SIG-M5 treated with dmso at 0.1 percent for 504 hours (cell line): ENCODE results near the gene CDH13.

Experiments
- DNase-seq: peaks from one replicate; lab custom pipeline; 2025; ENCODE audit not compliant: unreplicated experiment; lab: John Stamatoyannopoulos, UW

Gene CDH13

DNA sequence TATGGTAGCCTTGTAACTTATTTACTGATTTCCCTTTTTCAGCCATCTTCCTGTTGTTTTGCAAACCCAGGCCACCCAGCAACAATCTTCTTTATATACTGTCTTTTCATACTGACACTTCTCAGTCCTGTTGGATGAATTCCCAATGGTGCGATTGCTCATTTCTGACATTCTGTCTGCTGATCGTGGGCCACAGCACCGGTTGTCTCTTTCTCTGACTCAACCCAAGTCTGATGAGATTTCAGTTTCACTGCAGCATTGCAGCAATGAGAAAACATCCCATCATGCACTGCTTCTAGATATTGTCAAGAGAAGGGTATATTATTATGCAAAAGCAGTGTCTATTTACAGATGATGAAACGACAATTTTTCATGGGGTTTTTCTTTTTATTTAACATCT is 831.8 kb downstream of the CDH13 start:
- DNase-seq: no peak

GRCh38 chr16:83464991-83465390 is 838.2 kb downstream of the CDH13 start:
- DNase-seq: no peak

- DNase-seq: no peak
Measured at GRCh38 chr16:83470416-83470815, 843.6 kb downstream of the CDH13 start.

- no peak for DNase-seq
Measured at GRCh38 chr16:83472776-83473501, 846.2 kb downstream of the CDH13 start.

DNA sequence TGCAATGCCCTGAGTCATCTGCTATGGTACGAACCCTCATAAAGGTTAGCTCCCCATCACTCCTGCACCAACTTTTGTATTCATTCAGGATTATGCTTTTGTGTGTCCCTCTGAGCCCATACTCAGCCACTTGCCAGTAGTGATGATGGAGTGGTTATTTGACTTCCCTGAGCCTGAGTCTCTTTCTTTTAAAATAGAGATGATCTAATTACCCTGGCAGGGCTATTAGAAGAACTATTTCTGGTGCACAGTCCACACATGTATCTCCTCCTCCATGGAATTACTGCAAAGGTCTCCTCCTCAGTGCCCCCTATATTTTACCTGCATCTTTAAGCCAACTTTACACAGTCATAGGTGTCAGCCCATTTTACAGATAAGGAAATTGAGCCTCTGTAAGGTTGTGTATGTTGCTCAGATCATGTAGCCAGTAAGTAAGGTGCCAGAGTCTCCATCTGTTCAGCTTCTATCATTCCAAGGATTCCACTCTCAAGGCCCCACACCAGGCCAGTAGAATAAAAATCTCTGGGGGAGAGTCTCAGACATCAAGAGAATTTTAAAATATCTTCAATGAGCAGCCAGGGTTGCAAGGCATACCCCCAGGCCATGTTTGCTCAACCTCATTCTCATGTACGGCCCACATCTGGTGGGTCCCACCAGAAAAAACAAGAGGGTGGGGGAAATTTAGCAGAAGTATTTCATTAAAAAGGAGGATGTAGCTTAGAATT is 847.3 kb downstream of the CDH13 start:
- DNase-seq: no peak

DNA sequence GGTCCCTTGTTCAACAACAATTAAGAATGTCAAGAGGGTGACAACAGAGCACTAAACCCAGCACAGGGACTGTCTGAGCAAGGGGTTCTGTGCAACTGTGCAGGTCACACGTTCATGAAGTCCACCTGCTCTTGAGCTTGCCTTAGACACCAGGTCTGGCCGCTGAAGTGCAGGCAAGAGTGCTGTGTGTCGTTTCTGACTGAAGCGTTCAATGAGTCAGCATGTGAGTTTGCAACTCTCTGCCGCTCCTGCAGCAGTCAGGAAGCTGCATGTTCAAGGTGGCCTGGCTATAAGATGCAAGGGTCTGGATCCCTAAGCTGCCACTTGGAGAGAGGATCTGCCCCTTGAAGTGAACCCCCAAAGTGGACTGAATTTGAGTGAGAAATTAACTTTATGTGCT is 848.3 kb downstream of the CDH13 start:
- no peak for DNase-seq

GRCh38 chr16:83481589-83481988 is 854.8 kb downstream of the CDH13 start:
- DNase-seq: no peak

DNA sequence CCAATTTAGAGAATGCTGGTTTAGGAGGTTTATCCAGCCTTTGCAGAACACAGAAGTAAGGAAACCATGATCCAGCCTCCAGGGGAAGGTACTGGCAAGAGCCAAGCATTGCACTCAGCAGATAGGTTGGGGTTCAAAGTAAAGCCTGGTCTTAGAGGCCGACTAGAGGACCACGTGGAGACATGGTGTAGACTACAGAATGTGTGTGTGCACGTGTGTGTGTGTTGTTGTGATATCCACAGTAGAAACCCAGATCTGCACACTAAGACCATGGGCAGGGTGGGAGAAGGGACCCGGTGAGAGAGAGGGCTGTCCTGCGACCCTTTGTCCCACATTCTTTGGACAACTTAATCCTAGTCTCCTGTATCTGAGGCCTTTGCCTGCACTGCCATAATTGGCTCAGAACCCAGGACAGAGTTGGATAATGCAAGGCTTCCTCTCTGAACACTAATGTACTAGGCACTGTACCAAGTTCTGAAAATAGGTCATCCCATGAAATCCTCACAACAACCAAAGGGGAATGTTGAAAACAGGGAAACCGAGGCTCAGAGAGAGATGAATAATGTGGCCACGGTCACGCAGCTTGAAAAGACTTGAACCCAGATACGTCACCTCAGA is 855.9 kb downstream of the CDH13 start:
- no peak for DNase-seq

DNA sequence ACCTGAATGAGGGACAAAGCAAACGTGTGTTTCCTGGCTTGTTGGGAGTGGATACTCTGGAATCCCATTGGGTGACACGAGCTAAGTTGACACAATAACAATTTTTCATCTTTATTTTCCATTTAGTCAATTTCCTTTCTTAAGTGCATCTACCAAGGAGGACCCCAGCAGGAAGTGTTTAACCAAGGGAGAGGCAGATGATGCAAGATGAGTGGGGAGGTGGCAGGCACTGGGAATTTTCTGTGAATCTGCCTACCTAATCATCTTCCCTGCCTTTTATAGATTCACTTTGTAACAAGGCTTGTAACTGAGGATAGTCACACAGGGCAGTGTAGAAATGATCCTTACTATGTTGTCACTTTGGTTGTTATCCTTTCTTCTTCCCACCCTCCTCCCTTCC is 863.3 kb downstream of the CDH13 start:
- no peak for DNase-seq

GRCh38 chr16:83494459-83494858 is 867.7 kb downstream of the CDH13 start:
- DNase-seq: no peak

GRCh38 chr16:83501481-83501880 is 874.7 kb downstream of the CDH13 start:
- no peak for DNase-seq

DNA sequence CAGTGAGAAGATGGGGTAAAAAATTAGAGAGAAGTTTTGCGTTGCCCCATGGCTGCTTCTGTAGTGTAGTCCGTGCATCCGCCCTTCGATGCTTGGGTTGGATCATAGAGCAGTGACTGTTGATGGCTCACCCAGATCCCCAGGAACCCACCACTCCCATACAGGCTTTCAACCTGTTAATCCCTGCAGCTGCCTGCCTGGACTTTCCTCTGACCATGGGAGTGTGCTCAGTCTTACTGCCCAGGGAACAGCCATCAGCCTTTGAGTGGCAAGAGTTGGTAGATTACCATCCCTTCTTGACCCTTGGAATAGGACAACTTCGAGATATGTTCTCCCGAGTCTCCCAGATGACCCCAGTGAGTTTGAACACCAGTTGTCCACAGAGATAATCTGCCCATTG is 881.5 kb downstream of the CDH13 start:
- DNase-seq: no peak

DNA sequence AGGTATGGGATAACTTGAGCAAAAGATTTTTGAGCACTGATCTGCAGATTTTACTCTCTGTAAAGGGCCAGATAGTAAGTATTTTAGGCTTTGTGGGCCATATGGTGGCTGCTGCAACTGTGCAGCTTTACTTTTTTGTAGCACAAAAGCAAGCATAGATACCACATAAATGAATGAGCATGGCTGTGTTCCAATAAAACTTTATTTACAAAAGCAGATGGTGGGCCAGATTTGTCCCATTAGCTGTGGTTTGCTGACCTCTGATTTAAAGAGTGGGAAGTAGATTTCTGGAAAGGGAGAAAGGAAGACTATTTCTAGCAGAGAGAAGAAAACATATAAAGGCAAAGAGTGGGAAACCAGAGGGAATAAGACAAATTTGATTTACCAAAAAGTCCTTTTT is 882.5 kb downstream of the CDH13 start:
- no peak for DNase-seq

DNA sequence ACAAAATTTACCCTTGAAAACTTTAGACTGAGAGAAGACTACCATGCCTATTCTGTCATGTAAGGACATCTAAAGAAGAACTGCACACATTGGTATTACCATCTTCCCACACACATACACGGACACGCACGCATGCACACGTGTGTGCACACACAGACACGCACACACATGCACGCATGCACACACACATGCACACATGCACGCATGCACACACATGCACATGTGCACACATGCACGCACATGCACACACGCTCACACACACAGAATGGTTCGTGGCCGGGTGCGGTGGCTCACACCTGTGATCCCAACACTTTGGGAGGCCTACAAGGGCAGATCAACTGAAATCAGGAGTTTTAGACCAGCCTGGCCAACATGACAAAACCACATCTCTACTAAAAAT is 884.1 kb downstream of the CDH13 start:
- no peak for DNase-seq

DNA sequence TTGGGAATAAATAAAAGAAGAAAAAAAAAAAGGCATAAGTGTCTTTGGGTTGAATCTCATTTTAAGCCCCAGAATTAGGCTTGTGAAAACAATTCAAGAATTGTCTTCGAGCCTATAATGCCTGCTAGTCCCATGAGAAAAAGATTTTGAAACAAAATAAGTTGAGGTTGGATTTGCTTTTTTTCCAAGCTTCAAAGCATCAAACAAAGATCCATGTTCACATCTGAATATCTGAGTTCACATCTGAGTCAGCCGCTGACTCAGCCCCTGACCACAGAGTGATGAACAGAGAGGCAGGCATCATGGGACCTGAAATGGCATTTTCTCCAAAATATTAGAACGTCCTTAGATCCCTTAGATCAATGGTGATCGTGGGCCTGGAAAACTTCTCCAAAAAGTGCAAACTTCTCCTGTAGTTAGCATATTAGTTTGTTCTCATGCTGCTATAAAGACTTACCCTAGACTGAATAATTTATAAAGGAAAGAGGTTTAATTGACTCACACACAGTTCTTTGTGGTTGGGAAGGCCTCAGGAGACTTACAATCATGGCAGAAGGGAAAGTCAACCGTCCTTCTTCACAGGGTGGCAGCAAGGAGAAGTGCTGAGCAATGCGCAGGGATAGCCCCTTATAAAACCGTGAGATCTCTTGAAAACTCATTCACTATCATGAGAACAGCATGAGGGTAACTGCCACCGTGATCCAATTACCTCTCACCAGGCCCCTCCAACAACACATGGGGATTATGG is 886.4 kb downstream of the CDH13 start:
- no peak for DNase-seq

GRCh38 chr16:83515395-83515794 is 888.6 kb downstream of the CDH13 start:
- no peak for DNase-seq

DNA sequence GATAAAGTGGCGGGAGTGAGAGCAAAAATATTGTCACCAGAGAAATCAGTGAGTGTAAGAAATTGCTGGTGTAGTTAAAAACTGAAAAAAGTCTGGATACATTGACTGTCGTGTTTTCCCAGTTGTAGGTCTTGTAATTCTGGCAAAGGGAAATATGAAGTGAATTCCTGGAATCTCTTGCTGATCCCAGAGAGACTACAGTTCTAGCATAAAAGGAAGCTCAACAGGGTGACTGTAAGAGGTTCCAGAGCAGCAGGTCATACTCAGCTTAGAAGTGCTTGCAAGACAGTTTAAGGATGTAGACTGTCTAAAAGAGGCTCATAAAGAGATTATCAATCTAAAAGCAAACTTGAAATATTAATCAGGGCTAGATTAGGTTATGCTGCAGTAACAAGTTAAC is 890.2 kb downstream of the CDH13 start:
- no peak for DNase-seq

- DNase-seq: no peak
Measured at GRCh38 chr16:83517398-83517797, 890.6 kb downstream of the CDH13 start.

DNA sequence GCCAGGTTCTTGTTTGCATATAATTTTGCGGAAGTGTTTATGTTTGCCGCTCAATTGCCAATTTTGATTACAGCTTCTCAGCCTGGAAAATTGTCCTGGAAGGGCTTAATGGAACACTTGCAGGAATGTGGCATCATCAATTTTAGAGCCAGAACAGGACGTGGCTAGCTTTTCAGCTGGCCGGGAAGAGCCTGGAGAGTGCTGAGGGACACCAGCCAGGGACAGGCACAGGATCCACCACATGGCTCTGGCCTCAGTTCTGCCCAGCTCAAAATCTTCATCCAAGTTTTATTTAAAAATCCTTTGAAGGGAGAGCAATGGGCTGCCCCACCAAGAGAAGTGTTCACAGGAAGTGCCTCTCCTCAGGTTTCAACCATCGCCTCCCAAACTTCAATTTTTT is 893.8 kb downstream of the CDH13 start:
- DNase-seq: no peak

DNA sequence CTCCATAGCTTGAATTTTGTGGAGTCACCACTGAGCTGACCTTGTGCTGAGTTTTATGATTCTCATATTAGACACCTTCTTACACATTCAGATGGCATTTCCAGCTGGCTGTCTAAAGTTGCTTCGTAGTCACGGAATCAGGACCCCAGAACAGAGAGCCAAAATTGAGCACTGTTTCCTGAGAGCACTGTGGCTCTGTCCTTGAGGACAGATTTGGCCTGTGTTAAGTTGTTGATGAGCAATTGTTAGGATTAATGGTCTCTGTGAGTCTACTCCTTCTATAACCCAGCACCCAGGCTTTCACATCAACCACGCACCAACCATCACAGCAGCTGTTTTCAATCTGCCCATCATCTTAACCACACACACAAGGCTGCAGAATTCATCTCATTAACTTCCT is 903.5 kb downstream of the CDH13 start:
- DNase-seq: no peak

- DNase-seq: no peak
Measured at GRCh38 chr16:83532634-83533033, 905.9 kb downstream of the CDH13 start.

DNA sequence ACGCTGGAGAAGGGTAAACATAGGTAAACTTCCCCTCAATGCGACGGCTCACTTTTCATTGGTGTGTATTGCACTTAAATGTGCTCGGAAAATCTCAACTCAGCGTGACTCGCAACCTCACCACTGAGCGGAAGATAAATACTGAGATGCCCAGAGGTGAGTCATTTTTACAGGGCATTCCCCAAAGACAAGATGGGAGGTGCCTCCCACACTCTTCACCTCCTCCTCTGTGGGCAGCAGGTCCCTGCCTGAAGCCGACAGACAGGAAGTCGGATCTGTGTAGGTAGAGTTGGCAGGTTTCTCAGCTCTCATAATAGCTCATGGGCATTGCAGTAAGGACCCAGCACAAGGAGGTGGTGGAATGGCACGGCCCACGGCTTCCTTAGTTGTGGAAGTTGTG is 906.4 kb downstream of the CDH13 start:
- DNase-seq: peak; percentile 13
